GM19043 (cell line): Measurements from ENCODE around the gene TRMT11.

Source experiments
- ATAC-seq: cut with Tn5 transposase; IDR thresholded peaks from one replicate; pipeline ENCODE4 v1.9.1; 2021; ENCODE audit warnings: low read depth; ENCODE audit not compliant: unreplicated experiment

TRMT11 gene

DNA sequence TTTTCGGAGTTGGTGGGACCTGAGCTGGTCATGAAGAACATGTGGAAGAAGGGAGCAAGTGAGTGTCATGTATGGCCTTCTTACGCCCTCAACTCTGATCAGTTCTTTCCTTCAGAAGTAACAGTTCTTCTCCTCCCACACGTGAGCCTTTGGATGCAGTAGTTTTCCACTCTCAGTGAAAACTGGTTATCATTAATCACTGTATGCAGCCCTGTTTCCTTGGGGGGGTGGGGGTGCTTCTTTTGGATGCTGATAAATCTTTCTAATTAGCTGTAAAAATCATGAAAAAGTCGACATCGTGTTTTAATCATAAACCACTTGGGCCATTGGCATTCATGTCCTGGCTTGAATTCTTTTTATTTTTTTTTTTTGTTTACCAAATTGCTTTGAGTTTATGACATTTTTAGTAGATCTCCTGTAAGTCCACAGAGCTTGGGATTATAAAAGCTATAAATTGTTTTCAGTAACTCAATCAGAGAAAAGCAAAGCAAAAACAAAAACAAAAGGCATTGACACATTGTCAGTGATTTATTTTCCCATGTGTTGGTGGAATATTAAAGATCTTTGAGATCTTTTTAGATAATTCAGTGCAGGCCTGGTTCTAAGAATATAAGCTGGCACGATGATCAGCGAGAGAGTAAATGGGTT, 84.8 kb downstream of the TRMT11 start:
- no peak for ATAC-seq

DNA sequence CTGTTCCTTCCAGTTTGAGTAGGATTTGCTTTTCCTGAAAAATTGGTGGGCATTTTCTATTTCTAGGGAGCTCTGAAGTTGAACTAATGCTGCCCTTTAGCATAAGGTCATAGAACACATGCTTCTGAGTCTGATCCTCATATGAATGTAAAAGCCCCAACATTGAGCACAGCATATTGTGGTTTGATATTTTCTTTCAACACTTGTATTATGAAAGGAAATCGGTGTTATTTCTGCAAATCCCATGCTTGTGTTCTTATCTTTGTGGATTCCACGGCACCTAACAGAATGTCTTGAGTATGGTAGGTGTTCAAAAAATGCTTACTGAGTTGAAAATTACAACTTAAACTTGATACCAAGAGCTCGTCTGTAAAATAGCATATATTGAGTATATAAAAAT, 85.8 kb downstream of the TRMT11 start:
- ATAC-seq = no peak

DNA sequence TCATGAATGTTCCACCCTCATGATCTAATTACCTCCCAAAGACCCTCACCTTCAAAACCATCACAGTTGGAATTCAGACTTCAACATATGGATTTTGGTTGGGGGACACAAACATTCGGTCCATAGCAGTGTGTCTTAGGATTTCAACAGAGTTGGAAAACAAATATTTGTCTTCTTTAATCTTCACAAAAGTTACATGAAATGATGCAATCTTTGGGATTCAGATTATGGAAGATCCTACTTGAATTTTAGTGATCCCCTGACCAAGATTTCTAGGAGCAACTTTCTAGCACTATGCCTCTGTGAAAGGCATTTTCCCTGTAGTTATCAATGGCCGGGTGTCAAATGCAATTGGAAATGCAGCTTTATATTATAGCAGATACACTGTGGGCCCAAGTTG, 86.5 kb downstream of the TRMT11 start:
- no peak for ATAC-seq

DNA sequence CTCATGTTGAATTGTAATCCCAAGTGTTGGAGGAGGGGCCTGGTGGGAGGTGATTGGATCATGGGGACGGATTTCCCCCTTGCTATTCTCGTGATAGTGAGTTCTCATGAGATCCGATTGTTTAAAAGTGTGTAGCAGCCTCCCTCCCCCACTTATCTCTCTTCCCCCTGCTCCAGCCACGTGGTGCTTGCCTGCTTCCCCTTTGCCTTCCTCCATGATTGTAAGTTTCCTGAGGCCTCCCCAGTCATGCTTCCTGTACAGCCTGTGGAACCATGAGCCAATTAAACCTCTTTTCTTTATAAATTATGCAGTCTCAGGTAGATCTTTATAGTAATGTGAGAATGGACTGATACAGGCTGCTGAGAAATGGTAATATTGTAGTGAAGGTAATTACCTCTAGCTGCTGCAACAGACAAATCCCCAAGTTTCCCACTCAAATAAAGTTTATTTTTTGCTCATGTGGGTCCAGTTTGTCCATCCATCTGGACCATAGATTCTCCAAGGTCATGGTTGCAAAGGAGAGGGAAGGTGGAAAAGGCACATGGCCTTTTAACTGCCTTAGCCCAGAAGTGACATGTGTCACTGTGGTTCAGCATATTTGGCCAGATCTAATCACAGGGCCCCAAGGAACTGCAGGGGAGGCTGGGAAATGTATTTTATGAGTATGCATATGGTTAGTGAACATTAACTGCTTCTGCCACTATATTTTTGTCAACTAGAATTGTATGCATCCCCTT, 89.2 kb downstream of the TRMT11 start:
- no peak for ATAC-seq

DNA sequence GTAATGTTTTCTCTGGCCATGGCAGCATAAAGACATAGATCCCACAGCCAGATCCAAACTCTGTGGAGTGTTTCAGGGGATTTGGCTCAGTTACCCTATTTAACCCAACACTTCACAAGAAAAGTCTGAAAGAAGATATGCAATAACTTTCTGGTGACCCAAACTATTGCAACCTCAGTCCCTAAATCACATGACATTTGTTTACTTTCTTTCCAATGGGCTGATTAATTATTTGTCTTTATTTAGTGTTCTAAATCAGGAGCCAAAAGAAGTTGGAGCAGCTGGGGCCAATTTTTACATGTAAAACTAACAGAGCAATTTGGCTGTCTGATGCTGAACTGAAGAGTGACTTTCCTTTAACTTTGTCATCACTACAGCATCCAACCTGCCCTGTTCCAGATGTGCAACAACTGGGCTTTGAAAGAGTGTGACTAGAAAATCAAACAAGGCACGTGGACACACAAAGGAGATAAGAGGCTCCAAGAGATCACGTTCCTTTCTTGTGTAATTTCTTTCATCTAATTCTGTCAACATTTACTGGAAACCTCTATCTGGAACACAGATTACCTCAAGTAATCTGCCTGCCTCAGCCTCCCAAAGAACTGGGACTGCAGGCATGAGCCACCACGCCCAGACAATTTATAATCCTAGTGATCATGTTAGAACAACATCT, 90.8 kb downstream of the TRMT11 start:
- no peak for ATAC-seq

DNA sequence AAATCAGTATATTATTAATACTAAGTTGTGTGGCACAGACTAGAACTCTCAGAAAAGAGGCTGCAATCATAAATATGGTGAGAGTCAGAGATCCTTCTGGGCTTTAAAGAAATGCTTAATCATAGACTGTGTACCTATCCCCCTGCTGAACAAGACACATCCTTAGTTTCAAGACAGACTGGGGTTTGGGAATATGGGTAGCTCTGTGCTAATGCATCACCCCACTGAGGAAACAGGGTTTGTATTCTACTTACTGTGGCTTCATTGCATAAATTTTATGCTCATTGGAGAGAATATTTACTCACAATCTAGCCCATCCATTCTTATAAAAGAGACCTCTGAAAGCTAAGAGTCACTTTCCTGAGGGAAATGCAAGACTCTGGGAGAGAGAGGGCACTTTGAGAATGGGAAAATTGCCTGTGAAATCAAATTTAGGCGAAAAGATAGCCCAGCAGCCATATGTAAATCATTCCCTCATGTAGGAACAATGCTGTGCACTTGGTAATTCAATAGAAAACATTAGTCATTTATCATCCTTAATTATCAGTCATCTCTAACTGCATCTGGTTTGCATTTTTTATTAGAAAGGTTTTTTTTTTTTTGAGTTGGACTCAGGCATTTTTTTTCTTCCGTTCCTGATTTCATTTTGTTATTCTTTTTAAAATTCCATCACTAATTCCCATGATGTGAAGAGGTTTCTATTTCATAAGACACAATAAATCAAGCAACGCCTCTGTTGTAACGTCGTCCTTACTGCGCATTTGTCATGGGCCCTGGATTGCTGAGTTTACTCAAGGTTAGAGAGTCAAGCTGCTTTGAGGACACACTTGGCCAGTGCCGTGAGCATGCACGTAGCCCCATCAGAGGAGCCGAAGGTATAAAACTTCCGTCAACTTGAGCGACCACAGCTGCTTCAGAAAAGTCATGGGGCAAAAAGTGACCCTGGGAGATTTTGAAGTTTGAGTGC, 91.8 kb downstream of the TRMT11 start:
- no peak for ATAC-seq

DNA sequence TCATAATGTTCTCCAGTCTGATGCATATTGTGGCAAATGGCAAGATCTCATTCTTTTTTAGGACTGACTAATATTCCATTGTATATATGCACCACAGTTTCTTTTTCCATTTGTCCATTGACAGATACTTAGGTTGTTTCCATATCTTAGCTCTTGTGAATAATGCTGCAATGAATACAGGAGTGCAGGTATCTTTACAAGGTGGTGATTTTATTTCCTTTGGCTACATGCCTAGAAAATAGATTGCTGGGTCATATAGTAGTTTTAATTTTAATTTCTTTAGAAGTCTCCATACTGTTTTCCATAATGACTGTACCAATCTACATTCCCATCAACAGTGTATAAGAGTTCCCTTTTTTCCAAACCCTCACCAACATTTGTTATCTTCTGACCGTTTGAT, 97.5 kb downstream of the TRMT11 start:
- ATAC-seq = no peak

DNA sequence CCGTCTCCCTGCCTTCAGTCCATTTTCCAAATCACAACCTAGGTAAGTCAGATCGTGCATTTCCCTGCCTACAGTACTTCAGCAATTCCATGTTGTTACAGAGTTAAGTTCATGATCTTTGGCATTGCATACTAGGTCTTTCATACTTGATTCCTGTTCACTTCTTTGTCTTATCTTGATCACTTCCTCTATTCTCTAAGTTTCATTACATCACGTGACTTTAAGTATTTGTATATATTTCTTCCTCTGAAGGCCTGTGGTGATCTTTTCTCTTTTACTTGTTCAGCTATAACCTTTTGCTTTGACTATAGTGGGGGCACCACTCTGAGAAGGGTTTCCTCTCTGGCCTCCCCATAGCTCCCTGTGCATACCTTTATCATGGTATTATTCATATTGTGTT, 100.2 kb downstream of the TRMT11 start:
- ATAC-seq = peak; percentile 68
